NCI-H1694 treated with DMSO at 0.1 percent for 48 hours (cell line): ENCODE data around the gene SLC34A2.
A peak's percentile ranks its signal among the peaks of the same experiment; 100 is the strongest.

Experiments used
- DNase-seq: peaks from one replicate; lab custom pipeline; 2025; lab: John Stamatoyannopoulos, UW

The SLC34A2 gene

GRCh38 chr4:25662306-25662705, 6.7 kb downstream of the SLC34A2 start:
- no peak for DNase-seq

- no peak for DNase-seq
These were observed 8.1 kb downstream of the SLC34A2 start for GRCh38 chr4:25663781-25664180.

GRCh38 chr4:25666031-25666630, 10.5 kb downstream of the SLC34A2 start:
- no peak for DNase-seq

DNA sequence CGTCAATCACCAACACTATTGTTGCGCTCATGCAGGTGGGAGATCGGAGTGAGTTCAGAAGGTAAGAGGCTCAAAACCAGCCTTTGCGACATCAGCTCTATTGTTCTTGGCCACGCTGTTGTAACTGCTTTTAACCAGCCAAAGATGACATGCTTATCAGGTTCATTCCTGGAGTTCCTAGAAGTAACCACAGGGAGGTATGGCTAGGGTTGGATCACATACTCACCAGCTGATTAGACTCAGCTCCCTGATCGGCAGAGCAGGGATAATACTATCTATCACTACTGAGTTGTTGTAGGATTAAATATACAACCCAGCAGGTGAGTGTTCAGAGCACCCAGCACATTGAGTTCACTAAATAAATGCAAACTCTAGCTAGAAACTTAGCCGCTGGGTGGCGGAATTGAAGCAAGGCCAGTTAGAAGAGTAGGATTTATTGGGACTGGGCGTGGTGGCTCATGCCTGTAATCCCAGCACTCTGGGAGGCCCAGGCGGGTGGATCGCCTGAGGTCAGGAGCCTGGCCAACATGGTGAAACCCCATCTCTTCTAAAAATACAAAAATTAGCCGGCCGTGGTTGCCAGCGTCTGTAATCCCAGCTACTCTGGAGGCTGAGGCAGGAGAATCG, 12.4 kb downstream of the SLC34A2 start:
- DNase-seq, result no peak

- no peak for DNase-seq
These were observed 15.3 kb downstream of the SLC34A2 start for GRCh38 chr4:25670991-25671390.

DNA sequence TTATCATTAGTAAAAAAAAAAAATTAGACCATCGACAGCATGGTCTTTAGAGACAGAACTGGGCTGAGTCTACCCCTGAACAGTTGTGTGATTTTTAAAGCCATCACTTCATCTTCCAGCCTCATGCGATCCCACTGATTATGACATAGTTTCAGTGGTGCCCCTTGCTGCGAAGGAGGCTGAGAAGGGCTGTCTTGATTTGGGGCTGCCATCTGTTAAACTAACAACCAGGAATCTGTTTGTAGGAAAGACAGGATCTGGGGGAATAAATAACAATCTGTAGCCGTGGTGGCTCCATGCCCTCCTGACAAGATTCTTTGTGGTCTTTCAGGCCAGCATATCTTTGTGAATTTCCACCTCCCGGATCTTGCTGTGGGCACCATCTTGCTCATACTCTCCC, 17.1 kb downstream of the SLC34A2 start:
- no peak for DNase-seq

DNA sequence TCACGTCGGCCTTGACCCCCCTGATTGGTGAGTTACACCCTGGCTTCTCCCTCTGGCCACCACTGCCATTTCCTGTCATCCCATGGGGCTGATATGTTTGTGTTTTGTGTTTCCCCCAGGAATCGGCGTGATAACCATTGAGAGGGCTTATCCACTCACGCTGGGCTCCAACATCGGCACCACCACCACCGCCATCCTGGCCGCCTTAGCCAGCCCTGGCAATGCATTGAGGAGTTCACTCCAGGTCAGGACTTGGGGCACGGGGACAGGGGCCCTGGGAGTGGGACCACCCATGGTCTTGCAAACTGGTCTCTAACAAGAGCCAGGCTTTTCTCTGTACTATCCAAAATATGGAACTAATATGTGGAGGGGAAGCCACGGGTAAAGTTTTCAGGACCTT, 18.7 kb downstream of the SLC34A2 start:
- DNase-seq, result no peak

- no peak for DNase-seq
These were observed 20.6 kb downstream of the SLC34A2 start for GRCh38 chr4:25676221-25676620.

GRCh38 chr4:25677157-25677556, 21.5 kb downstream of the SLC34A2 start:
- no peak for DNase-seq

DNA sequence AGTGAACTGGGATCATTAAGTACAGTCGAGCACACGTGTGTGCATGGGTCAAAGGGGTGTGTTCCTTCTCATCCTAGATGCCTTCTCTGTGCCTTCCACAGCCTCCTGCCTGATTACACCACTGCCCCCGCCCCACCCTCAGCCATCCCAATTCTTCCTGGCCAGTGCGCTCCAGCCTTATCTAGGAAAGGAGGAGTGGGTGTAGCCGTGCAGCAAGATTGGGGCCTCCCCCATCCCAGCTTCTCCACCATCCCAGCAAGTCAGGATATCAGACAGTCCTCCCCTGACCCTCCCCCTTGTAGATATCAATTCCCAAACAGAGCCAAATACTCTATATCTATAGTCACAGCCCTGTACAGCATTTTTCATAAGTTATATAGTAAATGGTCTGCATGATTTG, 22.3 kb downstream of the SLC34A2 start:
- DNase-seq, result no peak

DNA sequence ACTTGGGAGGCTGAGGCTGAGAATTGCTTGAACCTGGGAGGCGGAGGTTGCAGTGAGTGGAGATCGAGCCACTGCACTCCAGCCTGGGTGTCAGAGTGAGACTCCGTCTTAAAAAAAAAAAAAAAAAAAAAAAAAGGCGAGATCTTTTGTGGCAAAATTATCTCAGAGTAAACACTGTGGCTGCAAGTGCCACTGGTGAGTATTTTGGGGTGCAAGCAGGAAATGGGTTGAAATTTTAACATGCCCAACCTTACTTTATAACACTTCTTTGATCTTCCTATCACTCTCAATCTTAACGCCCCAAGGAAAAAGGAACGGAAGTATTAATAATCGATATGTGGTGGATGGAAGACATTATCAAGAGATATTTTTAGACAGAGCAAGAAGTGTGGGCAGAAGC, 32.1 kb downstream of the SLC34A2 start:
- DNase-seq, result no peak

DNA sequence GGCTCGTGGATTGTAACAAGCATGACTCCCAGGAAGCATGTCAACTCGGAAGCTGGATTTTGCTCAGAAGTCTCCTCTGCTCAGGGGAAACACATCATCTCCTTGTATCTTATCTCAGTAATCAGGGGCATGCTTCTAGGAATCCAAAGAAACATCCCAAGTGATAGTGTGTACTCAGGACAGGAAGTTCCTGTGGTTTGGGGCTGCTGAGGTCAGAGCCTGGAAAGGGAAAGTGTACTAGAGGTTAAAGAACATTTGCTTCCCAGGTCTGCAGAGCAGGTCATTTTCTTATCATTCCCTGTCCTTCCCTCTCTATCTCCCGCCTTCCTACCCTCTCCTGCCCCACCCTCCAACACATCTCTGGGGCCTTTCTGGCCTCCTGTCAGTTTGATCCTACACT, 38.8 kb downstream of the SLC34A2 start:
- no peak for DNase-seq

DNA sequence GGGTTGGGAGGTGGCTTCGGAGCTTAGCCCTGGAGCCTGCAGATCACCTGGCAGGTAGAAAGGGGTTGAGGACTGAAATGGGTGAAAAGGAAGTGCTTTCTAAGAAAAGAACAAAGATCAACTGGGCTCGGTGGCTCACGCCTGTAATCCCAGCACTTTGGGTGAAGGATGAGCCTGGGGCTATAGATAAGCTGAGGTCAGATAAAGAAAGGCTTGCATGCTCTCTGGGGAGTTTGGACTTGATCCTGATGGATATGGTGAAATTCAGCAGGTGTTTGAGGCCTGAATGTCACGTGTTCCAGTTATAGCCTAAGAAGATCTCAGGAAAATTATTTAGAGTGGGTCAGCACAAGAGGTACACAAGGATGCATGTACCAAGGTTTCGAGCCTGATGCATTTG, 40.8 kb downstream of the SLC34A2 start:
- DNase-seq, result no peak

- no peak for DNase-seq
These were observed 41.9 kb downstream of the SLC34A2 start for GRCh38 chr4:25697516-25697915.

DNA sequence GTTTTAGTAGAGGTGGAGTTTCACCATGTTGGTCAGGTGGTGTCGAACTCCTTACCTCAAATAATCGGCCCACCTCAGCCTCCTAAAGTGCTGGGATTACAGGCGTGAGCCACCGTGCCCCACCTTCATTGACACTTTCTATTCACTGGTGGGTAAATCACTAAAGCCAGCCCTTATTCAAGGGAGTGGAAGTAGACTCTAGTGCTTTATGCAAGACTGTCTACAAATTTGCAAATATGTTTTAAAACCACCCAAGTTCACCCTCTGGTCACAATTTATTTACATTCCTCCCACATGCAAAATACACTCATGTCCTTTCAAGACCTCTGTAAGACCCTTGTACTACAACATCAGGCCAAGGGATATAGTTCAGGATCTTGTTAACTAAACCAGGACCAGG, 45.0 kb downstream of the SLC34A2 start:
- no peak for DNase-seq

GRCh38 chr4:25702848-25703247, 47.2 kb downstream of the SLC34A2 start:
- peak; percentile 3 for DNase-seq

GRCh38 chr4:25703731-25704388, 48.2 kb downstream of the SLC34A2 start:
- DNase-seq, result no peak

GRCh38 chr4:25704516-25704915, 48.9 kb downstream of the SLC34A2 start:
- no peak for DNase-seq

DNA sequence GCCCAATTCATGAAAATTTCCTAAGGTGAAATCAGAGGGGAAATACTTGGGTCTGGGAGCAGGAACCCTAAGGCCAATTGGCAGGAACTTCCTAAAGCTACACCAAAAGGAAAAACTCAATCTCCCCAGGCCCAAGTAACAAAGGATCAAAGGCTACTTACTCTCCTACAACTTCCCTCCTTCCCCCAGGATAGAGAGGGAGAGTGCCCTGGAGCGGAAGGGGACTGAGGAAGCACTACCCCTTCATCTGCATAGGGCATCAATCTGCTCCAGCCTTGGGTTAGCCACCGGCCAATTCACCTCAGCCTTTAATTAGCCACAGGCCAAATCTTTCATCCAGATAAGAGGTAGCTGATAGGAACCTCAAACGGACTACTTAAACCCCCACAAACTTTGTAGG, 55.0 kb downstream of the SLC34A2 start:
- DNase-seq, result no peak

GRCh38 chr4:25712611-25713010, 57.0 kb downstream of the SLC34A2 start:
- DNase-seq, result no peak

DNA sequence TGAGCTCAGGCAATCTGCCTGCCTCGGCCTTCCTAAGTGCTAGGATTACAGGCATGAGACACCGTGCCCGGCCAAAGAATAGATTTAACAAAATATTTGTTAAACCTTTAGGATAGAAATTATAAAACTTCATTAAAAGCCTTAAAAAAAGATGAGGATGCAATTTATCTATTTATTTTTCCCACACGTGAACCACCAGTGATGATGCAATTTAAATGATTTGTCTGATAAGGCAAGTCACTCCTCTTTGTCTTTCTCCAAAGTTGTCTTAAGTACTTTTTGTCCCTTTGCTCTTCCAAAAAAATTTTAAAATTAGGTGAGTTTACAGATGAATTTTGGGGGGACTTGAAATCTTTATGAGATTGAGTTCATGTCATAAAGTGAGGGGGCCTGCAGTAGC, 58.2 kb downstream of the SLC34A2 start:
- no peak for DNase-seq

GRCh38 chr4:25722964-25723363, 67.3 kb downstream of the SLC34A2 start:
- no peak for DNase-seq

DNA sequence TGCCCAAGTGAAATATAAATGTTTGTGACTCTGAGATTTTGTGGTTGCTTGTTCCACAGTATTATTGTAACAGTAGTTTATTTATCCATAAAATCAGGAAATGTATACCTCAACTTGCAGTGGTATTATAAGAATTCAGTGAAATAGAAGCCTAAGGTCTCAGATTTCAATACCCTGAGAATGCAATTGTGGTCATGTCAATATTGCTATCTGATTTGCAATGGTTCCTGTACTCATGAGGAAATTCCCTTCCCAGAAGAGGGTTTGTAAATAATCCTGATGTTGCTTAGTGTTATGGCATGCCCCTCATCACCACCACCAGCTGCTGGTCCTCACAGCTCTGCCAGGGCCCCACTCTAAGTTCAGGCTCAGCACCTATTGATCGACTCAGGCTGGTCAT, 67.8 kb downstream of the SLC34A2 start:
- no peak for DNase-seq

DNA sequence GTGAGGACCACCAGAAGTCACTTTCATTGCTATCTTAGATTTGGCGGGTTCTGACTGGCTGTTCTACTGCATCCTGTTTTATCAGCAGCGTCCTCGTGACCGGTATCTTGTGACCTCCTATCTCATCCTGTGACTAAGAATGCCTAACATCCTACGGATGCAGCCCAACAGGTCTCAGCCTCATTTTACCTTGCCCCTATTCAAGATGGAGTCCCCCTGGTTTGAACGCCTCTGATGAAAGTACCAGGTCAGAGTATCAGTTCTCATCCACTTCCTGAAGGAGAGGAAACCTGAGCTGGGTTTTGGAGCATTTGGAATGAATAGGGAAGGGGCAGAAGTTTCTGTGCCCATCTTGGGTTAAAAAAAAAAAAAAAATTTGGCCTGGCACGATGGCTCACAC, 70.2 kb downstream of the SLC34A2 start:
- no peak for DNase-seq
